ENCODE measurements around the gene TCF12. TPM values are rescaled to one million over a fixed set of nuclear protein-coding genes. Genes with fewer than 3 reads are reported as not detected.

Gene TCF12
- total and polyA plus RNA-seq, 7 experiments from 2014 or later: 51.3 to 99.4 (median 79.9) TPM

- intact Hi-C loops (cut with micrococcal nuclease): loop anchor here (10.0 kb wide), 2 partner anchors 291 to 391 kb away; no protein-coding TSS in a partner anchor
- DNase-seq: no peak
- Histone ChIP-seq H3K36me3 (ENCODE audit: control insufficient read depth in 2 of 3, insufficient read depth in 3 of 3, low read length in 3 of 3) (no peaks in the 10 kb centered on the region), H3K4me1 (ENCODE audit: control insufficient read depth in 2 of 2, insufficient read depth in 2 of 2, low read length in 2 of 2) (no peaks in the 10 kb centered on the region), H3K9me3 (ENCODE audit: control insufficient read depth in 2 of 3, low read length in 3 of 3) (no peaks in the 10 kb centered on the region), H3K27ac (ENCODE audit: low read depth, low read length) (no peak overlapping the region), H3K4me3 (ENCODE audit: low read length) (no peak overlapping the region), H3K27me3 (ENCODE audit: control insufficient read depth in 2 of 2, insufficient read depth in 2 of 2, low read length in 2 of 2) (no peaks in the 10 kb centered on the region)
- H3K36me3 Mint-ChIP-seq: peaks cover 0 to 3% (median 0%) of the 10 kb centered on the region in 5 donors
- H3K4me3 Mint-ChIP-seq: no peak overlapping the region
- POLR2A ChIA-PET: no interaction called here
- no peaks in the 10 kb centered on the region for H3K27me3 Mint-ChIP-seq
- peaks cover 2 to 53% (median 36%) of the 10 kb centered on the region in 7 donors for H3K4me1 Mint-ChIP-seq
- no peak for ATAC-seq
- H3K27ac Mint-ChIP-seq: no peak overlapping the region
- no peaks in the 10 kb centered on the region for H3K9me3 Mint-ChIP-seq
- CTCF ChIA-PET: no interaction called here
These were observed 296.9 kb downstream of the TCF12 start for GRCh38 chr15:57215326-57215725.

DNA sequence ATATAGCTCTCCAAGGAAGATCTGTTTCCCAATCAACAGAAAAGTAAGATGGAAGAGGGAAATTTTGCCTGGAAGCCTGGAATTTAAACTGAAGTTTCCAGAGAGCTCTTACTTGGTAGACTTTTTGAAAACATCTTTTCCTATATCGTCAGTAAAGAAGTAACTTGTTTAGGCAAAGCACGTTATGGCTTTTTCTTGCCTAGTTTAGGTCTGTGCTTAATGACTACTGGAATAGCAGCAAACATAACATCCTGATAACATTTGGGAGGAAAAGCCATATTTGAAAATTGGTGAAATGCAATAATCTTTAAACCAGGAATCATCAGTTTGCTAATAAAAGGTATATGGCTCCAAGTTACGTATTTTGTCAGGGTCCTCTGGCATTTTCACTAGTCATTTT is 297.4 kb downstream of the TCF12 start:
- no peak overlapping the region for H3K4me3 ChIP-seq (ENCODE audit: low read length)
- no peaks in the 10 kb centered on the region for H3K36me3 ChIP-seq (ENCODE audit: control insufficient read depth in 2 of 3, insufficient read depth in 3 of 3, low read length in 3 of 3)
- no peaks in the 10 kb centered on the region for H3K4me1 ChIP-seq (ENCODE audit: control insufficient read depth in 2 of 2, insufficient read depth in 2 of 2, low read length in 2 of 2)
- H3K36me3 Mint-ChIP-seq: no peaks in the 10 kb centered on the region
- DNase-seq (no peak), ATAC-seq (no peak)
- H3K4me3 Mint-ChIP-seq: no peak overlapping the region
- H3K9me3 Mint-ChIP-seq: no peaks in the 10 kb centered on the region
- no peak overlapping the region for H3K27ac ChIP-seq (ENCODE audit: low read depth, low read length)
- intact Hi-C loops (cut with micrococcal nuclease): loop anchor here (10.0 kb wide), 2 partner anchors 291 to 391 kb away; no protein-coding TSS in a partner anchor
- no peak overlapping the region for H3K27ac Mint-ChIP-seq
- ChIA-PET POLR2A (no interaction called here), CTCF (interaction anchor here (0.6 to 1.4 kb wide), 2 partner anchors 295 to 298 kb away, joined by 3 to 4 read pairs; partner anchors contain the start of gene TCF12)
- H3K9me3 ChIP-seq (ENCODE audit: control insufficient read depth in 2 of 3, low read length in 3 of 3): no peaks in the 10 kb centered on the region
- H3K27me3 Mint-ChIP-seq: no peaks in the 10 kb centered on the region
- peaks cover 2 to 56% (median 33%) of the 10 kb centered on the region in 7 donors for H3K4me1 Mint-ChIP-seq
- H3K27me3 ChIP-seq (ENCODE audit: control insufficient read depth in 2 of 2, insufficient read depth in 2 of 2, low read length in 2 of 2): no peaks in the 10 kb centered on the region

GRCh38 chr15:57216288-57216687 is 297.8 kb downstream of the TCF12 start:
- Mint-ChIP-seq H3K36me3 (no peaks in the 10 kb centered on the region), H3K27ac (no peak overlapping the region), H3K4me1 (peaks cover 2 to 60% (median 35%) of the 10 kb centered on the region in 7 donors), H3K9me3 (no peaks in the 10 kb centered on the region), H3K4me3 (no peak overlapping the region), H3K27me3 (no peaks in the 10 kb centered on the region)
- ATAC-seq (no peak), DNase-seq (no peak)
- Histone ChIP-seq H3K36me3 (ENCODE audit: control insufficient read depth in 2 of 3, insufficient read depth in 3 of 3, low read length in 3 of 3) (no peaks in the 10 kb centered on the region), H3K9me3 (ENCODE audit: control insufficient read depth in 2 of 3, low read length in 3 of 3) (no peaks in the 10 kb centered on the region), H3K27ac (ENCODE audit: low read depth, low read length) (no peak overlapping the region), H3K4me1 (ENCODE audit: control insufficient read depth in 2 of 2, insufficient read depth in 2 of 2, low read length in 2 of 2) (no peaks in the 10 kb centered on the region), H3K4me3 (ENCODE audit: low read length) (no peak overlapping the region), H3K27me3 (ENCODE audit: control insufficient read depth in 2 of 2, insufficient read depth in 2 of 2, low read length in 2 of 2) (no peaks in the 10 kb centered on the region)
- POLR2A ChIA-PET: no interaction called here
- intact Hi-C loops (cut with micrococcal nuclease): loop anchor here (10.0 kb wide), 2 partner anchors 291 to 391 kb away; no protein-coding TSS in a partner anchor
- CTCF ChIA-PET: interaction anchor here (0.6 to 1.4 kb wide), 2 partner anchors 296 to 299 kb away, joined by 3 to 4 read pairs; partner anchors contain the start of gene TCF12

GRCh38 chr15:57217778-57218598 is 299.5 kb downstream of the TCF12 start:
- no peak overlapping the region for H3K4me3 ChIP-seq (ENCODE audit: low read length)
- H3K36me3 ChIP-seq (ENCODE audit: control insufficient read depth in 2 of 3, insufficient read depth in 3 of 3, low read length in 3 of 3): no peaks in the 10 kb centered on the region
- POLR2A ChIA-PET: no interaction called here
- H3K27ac ChIP-seq (ENCODE audit: low read depth, low read length): no peak overlapping the region
- ATAC-seq (no peak), DNase-seq (no peak)
- Mint-ChIP-seq H3K36me3 (no peaks in the 10 kb centered on the region), H3K9me3 (no peaks in the 10 kb centered on the region), H3K27ac (no peak overlapping the region), H3K4me3 (peak overlapping the region in 4 of 10 donors; percentile 3 to 28 (median 5)), H3K4me1 (peaks cover 2 to 64% (median 44%) of the 10 kb centered on the region in 7 donors), H3K27me3 (no peaks in the 10 kb centered on the region)
- no peaks in the 10 kb centered on the region for H3K27me3 ChIP-seq (ENCODE audit: control insufficient read depth in 2 of 2, insufficient read depth in 2 of 2, low read length in 2 of 2)
- H3K4me1 ChIP-seq (ENCODE audit: control insufficient read depth in 2 of 2, insufficient read depth in 2 of 2, low read length in 2 of 2): no peaks in the 10 kb centered on the region
- CTCF ChIA-PET: interaction anchor here (0.5 to 0.9 kb wide), 2 partner anchors 10 to 29 kb away, joined by 3 read pairs; no protein-coding TSS in a partner anchor
- H3K9me3 ChIP-seq (ENCODE audit: control insufficient read depth in 2 of 3, low read length in 3 of 3): no peaks in the 10 kb centered on the region
- intact Hi-C loops (cut with micrococcal nuclease): loop anchor here (10.0 kb wide), 2 partner anchors 293 to 393 kb away; no protein-coding TSS in a partner anchor

DNA sequence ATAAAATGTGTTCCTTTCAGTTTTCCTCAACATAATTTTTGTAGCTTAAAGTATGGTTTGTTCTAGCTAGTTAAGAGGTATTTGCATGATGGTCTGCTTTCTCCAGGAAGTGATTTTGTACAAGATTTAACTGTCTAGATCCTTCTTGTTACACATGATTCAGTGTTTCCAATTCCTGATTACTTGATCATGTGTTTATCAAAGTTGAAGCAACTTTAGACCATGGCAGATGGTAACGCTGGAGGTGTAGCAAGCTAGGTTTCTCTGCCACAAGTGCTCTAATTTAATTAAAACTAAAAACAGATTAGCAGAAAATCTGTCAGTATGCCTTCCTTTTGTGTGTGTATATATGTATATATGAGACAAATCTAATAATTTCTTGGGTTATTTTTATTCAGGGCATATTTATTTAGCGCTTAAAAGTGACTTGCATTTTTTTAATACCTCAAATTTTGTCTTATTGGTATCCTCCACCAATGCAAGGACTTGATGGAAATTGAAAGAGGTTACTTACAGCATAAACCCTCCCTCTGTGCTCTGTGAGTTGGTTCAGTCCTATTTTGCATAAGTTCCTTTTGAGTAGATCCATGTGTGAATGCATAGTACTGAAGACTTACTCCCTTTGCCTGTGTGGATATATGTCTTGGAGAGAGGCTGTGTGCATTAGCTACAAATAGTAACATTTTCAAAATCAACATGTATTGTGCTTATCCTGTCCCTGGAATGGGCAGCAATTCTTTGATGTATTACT is 300.6 kb downstream of the TCF12 start:
- no peak overlapping the region for H3K27ac ChIP-seq (ENCODE audit: low read depth, low read length)
- Mint-ChIP-seq H3K27me3 (no peaks in the 10 kb centered on the region), H3K27ac (peak overlapping the region in 1 of 9 donors; percentile 26), H3K4me1 (peaks cover 0 to 64% (median 44%) of the 10 kb centered on the region in 7 donors), H3K36me3 (no peaks in the 10 kb centered on the region), H3K4me3 (no peak overlapping the region), H3K9me3 (no peaks in the 10 kb centered on the region)
- no peak for ATAC-seq
- no peaks in the 10 kb centered on the region for H3K36me3 ChIP-seq (ENCODE audit: control insufficient read depth in 2 of 3, insufficient read depth in 3 of 3, low read length in 3 of 3)
- ChIA-PET CTCF (no interaction called here), POLR2A (no interaction called here)
- no peaks in the 10 kb centered on the region for H3K9me3 ChIP-seq (ENCODE audit: control insufficient read depth in 2 of 3, low read length in 3 of 3)
- no peak overlapping the region for H3K4me3 ChIP-seq (ENCODE audit: low read length)
- intact Hi-C loops (cut with micrococcal nuclease): loop anchor here (10.0 kb wide), 2 partner anchors 294 to 394 kb away; no protein-coding TSS in a partner anchor
- DNase-seq: peak in 1 of 9 donors; percentile 4
- H3K27me3 ChIP-seq (ENCODE audit: control insufficient read depth in 2 of 2, insufficient read depth in 2 of 2, low read length in 2 of 2): no peaks in the 10 kb centered on the region
- no peaks in the 10 kb centered on the region for H3K4me1 ChIP-seq (ENCODE audit: control insufficient read depth in 2 of 2, insufficient read depth in 2 of 2, low read length in 2 of 2)

- Mint-ChIP-seq H3K4me1 (peaks cover 0 to 67% (median 44%) of the 10 kb centered on the region in 7 donors), H3K9me3 (no peaks in the 10 kb centered on the region), H3K27me3 (no peaks in the 10 kb centered on the region), H3K36me3 (no peaks in the 10 kb centered on the region), H3K27ac (no peak overlapping the region), H3K4me3 (no peak overlapping the region)
- intact Hi-C loops (cut with micrococcal nuclease): no loop called here
- H3K4me3 ChIP-seq (ENCODE audit: low read length): no peak overlapping the region
- ChIA-PET CTCF (interaction anchor here (0.7 kb wide), 2 partner anchors 11 to 687 kb away, joined by 3 read pairs; no protein-coding TSS in a partner anchor), POLR2A (interaction anchor here (1.1 kb wide), 1 partner anchor 8 kb away, joined by 3 read pairs; no protein-coding TSS in a partner anchor)
- no peak for DNase-seq
- no peaks in the 10 kb centered on the region for H3K4me1 ChIP-seq (ENCODE audit: control insufficient read depth in 2 of 2, insufficient read depth in 2 of 2, low read length in 2 of 2)
- no peaks in the 10 kb centered on the region for H3K27me3 ChIP-seq (ENCODE audit: control insufficient read depth in 2 of 2, insufficient read depth in 2 of 2, low read length in 2 of 2)
- H3K9me3 ChIP-seq (ENCODE audit: control insufficient read depth in 2 of 3, low read length in 3 of 3): no peaks in the 10 kb centered on the region
- no peaks in the 10 kb centered on the region for H3K36me3 ChIP-seq (ENCODE audit: control insufficient read depth in 2 of 3, insufficient read depth in 3 of 3, low read length in 3 of 3)
- H3K27ac ChIP-seq (ENCODE audit: low read depth, low read length): no peak overlapping the region
- no peak for ATAC-seq
These were observed 301.8 kb downstream of the TCF12 start for GRCh38 chr15:57220205-57220604.
